ENCODE data around the gene EEF1AKMT4. TPM values are rescaled to one million over a fixed set of nuclear protein-coding genes. Genes with fewer than 3 reads are reported as not detected.

EEF1AKMT4 gene
- total and polyA plus RNA-seq, 8 donors: 1.8 to 5.3 (median 2.9) TPM

- H3K27me3 ChIP-seq: no peaks in the 10 kb centered on the region
- no peaks in the 10 kb centered on the region for H3K4me1 ChIP-seq
- FAIRE-seq (no peak), ATAC-seq (no peak), DNase-seq (no peak)
- H3K27ac ChIP-seq: no peak overlapping the region
- H3K36me3 ChIP-seq: no peaks in the 10 kb centered on the region
- H3K9me3 ChIP-seq: no peaks in the 10 kb centered on the region
- 32 to 37% methylated on average over 5 of the region's 5 CpGs for WGBS, 2 donors
- no peak for TF ChIP-seq CTCF (IDR thresholded peaks at IDR 0.05)
- intact Hi-C loops (cut with DNase I): no loop called here
- H3K4me3 ChIP-seq: no peak overlapping the region
Observed at GRCh38 chr3:184211297-184211696, 38.2 kb upstream of the EEF1AKMT4 start.

GRCh38 chr3:184211718-184212117 is 37.8 kb upstream of the EEF1AKMT4 start:
- H3K36me3 ChIP-seq: no peaks in the 10 kb centered on the region
- H3K4me1 ChIP-seq: no peaks in the 10 kb centered on the region
- no peaks in the 10 kb centered on the region for H3K27me3 ChIP-seq
- 72 to 80% methylated on average over 5 of the region's 5 CpGs for WGBS, 2 donors
- H3K4me3 ChIP-seq: no peak overlapping the region
- H3K27ac ChIP-seq: no peak overlapping the region
- intact Hi-C loops (cut with DNase I): no loop called here
- no peaks in the 10 kb centered on the region for H3K9me3 ChIP-seq
- ATAC-seq (no peak), FAIRE-seq (no peak), DNase-seq (no peak)
- TF ChIP-seq CTCF (IDR thresholded peaks at IDR 0.05): no peak

GRCh38 chr3:184218814-184219213 is 30.7 kb upstream of the EEF1AKMT4 start:
- intact Hi-C loops (cut with DNase I): no loop called here
- WGBS, 2 donors: 59 to 60% methylated on average over 4 of the region's 4 CpGs
- no peaks in the 10 kb centered on the region for H3K36me3 ChIP-seq
- DNase-seq (no peak), FAIRE-seq (no peak), ATAC-seq (no peak)
- H3K4me3 ChIP-seq: no peak overlapping the region
- H3K4me1 ChIP-seq: no peaks in the 10 kb centered on the region
- no peak overlapping the region for H3K27ac ChIP-seq
- no peak for TF ChIP-seq CTCF (IDR thresholded peaks at IDR 0.05)
- H3K27me3 ChIP-seq: no peaks in the 10 kb centered on the region
- no peaks in the 10 kb centered on the region for H3K9me3 ChIP-seq

GRCh38 chr3:184222521-184222920 is 27.0 kb upstream of the EEF1AKMT4 start:
- Histone ChIP-seq H3K36me3 (no peaks in the 10 kb centered on the region), H3K4me1 (no peaks in the 10 kb centered on the region), H3K27ac (no peak overlapping the region), H3K9me3 (no peaks in the 10 kb centered on the region), H3K27me3 (no peaks in the 10 kb centered on the region), H3K4me3 (no peak overlapping the region)
- FAIRE-seq: no peak
- no peak for TF ChIP-seq CTCF (IDR thresholded peaks at IDR 0.05)
- WGBS, 2 donors: 58 to 68% methylated on average over 3 of the region's 3 CpGs
- intact Hi-C loops (cut with DNase I): no loop called here
- no peak for DNase-seq
- no peak for ATAC-seq

- no peaks in the 10 kb centered on the region for H3K27me3 ChIP-seq
- ATAC-seq: no peak
Observed at GRCh38 chr3:184223946-184224345, 25.5 kb upstream of the EEF1AKMT4 start.

More at GRCh38 chr3:184223946-184224345, 25.5 kb upstream of the EEF1AKMT4 start:
- Histone ChIP-seq H3K36me3 (no peaks in the 10 kb centered on the region), H3K4me1 (no peaks in the 10 kb centered on the region), H3K27ac (no peak overlapping the region), H3K9me3 (no peaks in the 10 kb centered on the region), H3K4me3 (no peak overlapping the region)
- no peak for DNase-seq
- no peak for TF ChIP-seq CTCF (IDR thresholded peaks at IDR 0.05)
- 74 to 85% methylated on average over 3 of the region's 3 CpGs for WGBS, 2 donors
- intact Hi-C loops (cut with DNase I): no loop called here
- no peak for FAIRE-seq
